ENCODE measurements around the gene SYCE1L. TPM values are rescaled to one million over a fixed set of nuclear protein-coding genes. Genes with fewer than 3 reads are reported as not detected.
"Not testable (repeated sequence)": the region's sequence is repeated elsewhere in the genome, so short reads cannot be mapped to it uniquely, and the experiment has no call there.

SYCE1L gene
- total RNA-seq, 1 donor from 2014 or later = not detected

DNA sequence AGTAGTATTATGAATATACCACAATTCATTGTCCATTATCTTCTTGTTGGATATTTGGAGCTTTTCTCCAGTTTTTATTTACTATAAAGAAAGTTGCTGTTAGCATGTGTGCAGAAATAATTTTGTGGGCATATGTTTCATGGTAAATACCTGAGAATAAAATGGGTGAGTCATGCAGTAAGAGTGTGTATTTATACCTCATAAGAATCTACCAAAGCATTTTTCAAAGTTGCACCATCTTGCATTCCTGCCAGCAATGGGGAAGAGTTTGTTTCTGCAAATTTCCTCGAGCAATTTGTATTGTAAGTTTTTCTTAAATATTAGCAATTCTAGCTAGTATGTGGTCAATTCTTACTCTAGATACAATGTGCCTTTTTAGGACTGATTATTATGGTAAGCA, 16.1 kb upstream of the SYCE1L start:
- Histone ChIP-seq H3K27ac (no peak overlapping the region), H3K36me3 (no peaks in the 10 kb centered on the region), H3K9me3 (no peaks in the 10 kb centered on the region), H3K4me1 (no peaks in the 10 kb centered on the region), H3K4me3 (no peak overlapping the region), H3K27me3 (no peaks in the 10 kb centered on the region)
- TF ChIP-seq, protein P1, sequence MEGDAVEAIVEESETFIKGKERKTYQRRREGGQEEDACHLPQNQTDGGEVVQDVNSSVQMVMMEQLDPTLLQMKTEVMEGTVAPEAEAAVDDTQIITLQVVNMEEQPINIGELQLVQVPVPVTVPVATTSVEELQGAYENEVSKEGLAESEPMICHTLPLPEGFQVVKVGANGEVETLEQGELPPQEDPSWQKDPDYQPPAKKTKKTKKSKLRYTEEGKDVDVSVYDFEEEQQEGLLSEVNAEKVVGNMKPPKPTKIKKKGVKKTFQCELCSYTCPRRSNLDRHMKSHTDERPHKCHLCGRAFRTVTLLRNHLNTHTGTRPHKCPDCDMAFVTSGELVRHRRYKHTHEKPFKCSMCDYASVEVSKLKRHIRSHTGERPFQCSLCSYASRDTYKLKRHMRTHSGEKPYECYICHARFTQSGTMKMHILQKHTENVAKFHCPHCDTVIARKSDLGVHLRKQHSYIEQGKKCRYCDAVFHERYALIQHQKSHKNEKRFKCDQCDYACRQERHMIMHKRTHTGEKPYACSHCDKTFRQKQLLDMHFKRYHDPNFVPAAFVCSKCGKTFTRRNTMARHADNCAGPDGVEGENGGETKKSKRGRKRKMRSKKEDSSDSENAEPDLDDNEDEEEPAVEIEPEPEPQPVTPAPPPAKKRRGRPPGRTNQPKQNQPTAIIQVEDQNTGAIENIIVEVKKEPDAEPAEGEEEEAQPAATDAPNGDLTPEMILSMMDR (IDR thresholded peaks at IDR 0.05) = no peak
- intact Hi-C loops (cut with DNase I) = no loop called here
- DNase-seq (ENCODE audit: low spot score in 2 of 2) = no peak

DNA sequence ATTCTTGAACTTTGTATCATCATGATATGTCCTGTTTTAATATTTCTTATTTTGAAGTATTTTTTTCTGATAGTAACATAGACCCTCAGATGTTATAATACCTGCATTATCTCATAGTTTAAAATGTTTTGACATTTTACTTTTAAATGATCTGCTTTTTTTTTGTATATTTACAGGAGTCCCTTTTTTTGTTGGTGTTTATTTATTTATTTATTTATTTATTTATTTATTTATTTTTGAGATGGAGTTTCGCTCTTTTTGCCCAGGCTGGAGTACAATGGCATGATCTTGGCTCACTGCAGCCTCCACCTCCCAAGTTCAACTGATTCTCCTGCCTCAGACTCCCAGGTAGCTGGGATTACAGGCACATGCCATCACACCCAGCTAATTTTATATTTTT, 12.9 kb upstream of the SYCE1L start:
- H3K4me1 ChIP-seq; intact Hi-C loops (cut with DNase I); H3K4me3 ChIP-seq; H3K27ac ChIP-seq; H3K9me3 ChIP-seq; H3K36me3 ChIP-seq; DNase-seq (ENCODE audit: low spot score in 2 of 2); H3K27me3 ChIP-seq: not testable (repeated sequence)

DNA sequence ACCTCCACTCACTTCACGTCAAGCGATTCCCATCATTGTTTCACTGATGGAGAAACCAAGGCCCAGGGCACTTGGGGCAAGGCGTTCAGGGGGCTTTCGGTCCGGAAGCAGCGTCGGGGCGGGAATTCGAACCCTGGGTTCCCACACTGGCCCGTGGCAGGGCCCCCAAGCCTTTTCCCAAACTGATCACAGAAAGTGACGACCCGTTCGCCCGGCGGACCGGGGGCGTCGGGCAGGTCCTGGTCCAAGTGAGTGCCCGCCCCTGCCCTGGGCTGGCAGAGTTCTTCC, 9.1 kb upstream of the SYCE1L start:
- peak overlapping the region; percentile 93 to 95 for H3K27ac ChIP-seq
- peak overlapping the region; percentile 63 to 72 for H3K4me3 ChIP-seq
- H3K4me1 ChIP-seq = peaks cover 0 to 11% of the 10 kb centered on the region in 2 donors
- H3K27me3 ChIP-seq = no peaks in the 10 kb centered on the region
- no peaks in the 10 kb centered on the region for H3K9me3 ChIP-seq
- TF ChIP-seq, protein P1 (IDR thresholded peaks at IDR 0.05) = no peak
- intact Hi-C loops (cut with DNase I) = loop anchor here (2.0 to 5.0 kb wide), 2 partner anchors 802 to 909 kb away; partner anchors contain the start of gene WWOX
- DNase-seq (ENCODE audit: low spot score in 2 of 2) = no peak
- H3K36me3 ChIP-seq = peaks cover 7 to 21% of the 10 kb centered on the region in 2 donors

DNA sequence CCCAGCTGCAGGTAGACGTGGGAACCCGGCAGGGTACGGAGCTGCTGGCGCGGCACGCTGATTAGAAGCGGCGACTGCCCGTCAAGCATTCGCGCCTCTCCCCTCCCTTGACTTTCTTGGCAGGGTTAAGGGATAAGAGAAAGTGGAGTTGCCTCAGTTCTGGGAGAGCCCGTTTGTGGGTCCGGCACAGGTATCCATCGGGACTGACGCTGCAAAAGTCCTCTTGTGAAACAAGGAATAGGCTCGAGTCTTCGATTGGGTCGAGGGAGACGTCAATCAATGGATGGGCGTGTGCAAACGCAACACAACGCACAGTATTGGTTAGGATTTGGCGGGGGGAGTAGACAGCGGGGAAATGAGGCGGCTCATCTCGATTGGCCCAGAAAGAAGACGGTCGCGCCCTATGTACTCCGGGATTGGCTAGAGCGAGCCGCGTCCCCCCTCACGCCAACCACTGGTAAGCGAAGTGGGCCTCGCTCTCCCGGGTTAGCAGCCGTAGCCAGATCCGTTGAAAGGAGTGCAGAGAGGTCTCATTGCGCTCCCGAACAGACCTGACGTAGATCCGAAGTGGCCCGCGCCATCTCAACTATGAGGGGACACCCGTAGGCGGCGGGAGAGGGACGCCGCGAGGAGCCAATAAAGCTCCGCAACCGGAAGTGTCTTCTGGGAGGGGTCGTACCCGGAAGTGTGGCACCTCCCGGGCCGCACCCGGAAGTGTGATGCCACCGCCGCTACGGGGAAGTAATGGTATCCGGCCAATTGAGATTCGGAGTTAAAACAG, 8.5 kb upstream of the SYCE1L start, which contains the start of gene MON1B:
Gene MON1B (plus strand): TSS at position 713 of the 781 bp plus-strand sequence. CDS start 296 bp downstream, outside the sequence.
- Histone ChIP-seq H3K36me3 (peaks cover 9 to 26% of the 10 kb centered on the region in 2 donors), H3K9me3 (no peaks in the 10 kb centered on the region), H3K4me1 (peaks cover 0 to 11% of the 10 kb centered on the region in 2 donors), H3K27ac (peak within 1 kb of the TSS; percentile 93 to 95), H3K4me3 (peak within 1 kb of the TSS; percentile 63 to 72), H3K27me3 (no peaks in the 10 kb centered on the region)
- TF ChIP-seq, protein P1 (IDR thresholded peaks at IDR 0.05) = peak in 2 of 3 experiments; percentile 11 to 21
- DNase-seq (ENCODE audit: low spot score in 2 of 2) = peak; percentile 96 to 99
- intact Hi-C loops (cut with DNase I) = loop anchor here (1.0 to 5.0 kb wide), 3 partner anchors 531 to 908 kb away; partner anchors contain the start of gene WWOX

DNA sequence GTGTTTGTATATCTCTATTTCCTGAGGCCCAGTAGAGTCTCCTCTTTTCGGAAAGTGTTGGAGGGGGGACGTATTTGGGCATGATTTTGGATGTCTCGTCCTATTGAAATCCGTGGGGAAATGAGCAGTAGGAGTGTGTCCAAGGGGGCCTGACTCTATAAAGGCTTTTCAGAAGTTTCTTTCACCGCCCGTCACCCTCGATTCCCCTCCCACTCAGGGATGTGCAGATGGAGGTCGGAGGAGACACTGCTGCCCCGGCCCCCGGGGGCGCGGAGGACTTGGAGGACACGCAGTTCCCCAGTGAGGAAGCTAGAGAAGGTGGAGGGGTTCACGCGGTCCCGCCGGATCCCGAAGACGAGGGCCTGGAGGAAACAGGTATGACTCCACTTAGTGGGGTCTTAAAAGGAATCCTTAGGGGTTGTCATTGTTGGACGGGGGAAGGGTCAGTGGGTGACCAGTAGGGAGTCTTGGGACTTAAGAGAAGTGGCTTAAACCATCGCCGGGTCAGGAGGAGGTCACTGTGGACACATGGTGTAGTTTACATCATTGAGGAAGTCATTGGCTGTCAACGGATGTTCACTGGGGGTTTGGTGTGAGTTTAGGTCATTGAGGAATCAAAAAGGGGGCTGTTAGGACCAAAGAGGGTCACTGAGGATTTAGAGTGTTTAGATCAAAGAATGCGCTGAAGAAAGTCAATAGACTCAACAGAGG, 7.8 kb upstream of the SYCE1L start:
- H3K36me3 ChIP-seq = peaks cover 9 to 33% of the 10 kb centered on the region in 2 donors
- H3K9me3 ChIP-seq = no peaks in the 10 kb centered on the region
- no peak for DNase-seq (ENCODE audit: low spot score in 2 of 2)
- intact Hi-C loops (cut with DNase I) = loop anchor here (1.0 to 5.0 kb wide), 3 partner anchors 530 to 907 kb away; partner anchors contain the start of gene WWOX
- no peaks in the 10 kb centered on the region for H3K27me3 ChIP-seq
- TF ChIP-seq, protein P1 (IDR thresholded peaks at IDR 0.05) = no peak
- peaks cover 0 to 11% of the 10 kb centered on the region in 2 donors for H3K4me1 ChIP-seq
- peak overlapping the region; percentile 93 to 95 for H3K27ac ChIP-seq
- peak overlapping the region; percentile 63 to 72 for H3K4me3 ChIP-seq

DNA sequence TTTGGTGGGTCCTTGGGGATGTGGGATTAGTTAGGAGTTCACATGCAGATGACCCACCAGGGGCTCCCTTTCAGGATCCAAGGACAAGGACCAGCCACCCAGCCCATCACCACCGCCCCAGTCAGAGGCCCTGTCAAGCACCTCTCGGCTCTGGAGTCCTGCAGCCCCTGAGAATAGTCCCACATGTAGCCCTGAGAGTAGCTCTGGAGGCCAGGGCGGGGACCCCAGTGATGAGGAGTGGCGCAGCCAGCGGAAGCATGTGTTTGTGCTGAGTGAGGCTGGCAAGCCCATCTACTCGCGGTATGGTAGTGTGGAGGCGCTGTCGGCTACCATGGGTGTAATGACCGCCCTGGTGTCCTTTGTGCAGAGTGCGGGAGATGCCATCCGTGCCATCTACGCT, 5.8 kb upstream of the SYCE1L start:
- Histone ChIP-seq H3K27ac (no peak overlapping the region), H3K9me3 (no peaks in the 10 kb centered on the region), H3K36me3 (peaks cover 22 to 49% of the 10 kb centered on the region in 2 donors), H3K4me3 (no peak overlapping the region), H3K4me1 (peaks cover 0 to 11% of the 10 kb centered on the region in 2 donors), H3K27me3 (no peaks in the 10 kb centered on the region)
- DNase-seq (ENCODE audit: low spot score in 2 of 2) = no peak
- TF ChIP-seq, protein P1 (IDR thresholded peaks at IDR 0.05) = no peak
- intact Hi-C loops (cut with DNase I) = loop anchor here (5.0 kb wide), 1 partner anchor 799 kb away; no protein-coding TSS in a partner anchor

All from ascending aorta (tissue), 2 donors.